Cortex of kidney (tissue), 1 donor: ENCODE measurements around the gene TWNK.
"Not testable (repeated sequence)": the region's sequence is repeated elsewhere in the genome, so short reads cannot be mapped to it uniquely, and the experiment has no call there.

Experiments used
- DNase-seq: peaks from one replicate; lab custom pipeline; 2025; lab: John Stamatoyannopoulos, UW

Gene TWNK

GRCh38 chr10:100972904-100973535, 14.3 kb upstream of the TWNK start:
- no peak for DNase-seq

DNA sequence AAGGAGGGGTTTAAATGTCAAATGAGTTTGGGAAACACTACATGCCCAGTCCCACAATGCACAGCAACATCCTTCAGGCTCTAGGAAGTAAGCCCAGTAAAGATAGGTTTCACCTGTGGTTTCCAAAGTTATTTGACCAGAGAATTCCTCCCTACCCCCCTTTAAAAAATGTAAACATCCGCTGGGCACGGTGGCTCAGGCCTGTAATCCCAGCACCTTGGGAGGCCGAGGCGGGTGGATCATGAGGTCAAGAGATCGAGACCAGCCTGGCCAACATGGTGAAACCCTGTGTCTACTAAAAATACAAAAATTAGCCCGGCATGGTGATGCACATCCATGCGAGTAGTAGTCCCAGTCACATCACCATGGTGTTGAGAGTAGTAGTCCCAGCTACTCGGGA, 11.9 kb upstream of the TWNK start:
- DNase-seq = not testable (repeated sequence)

- no peak for DNase-seq
Observed at GRCh38 chr10:100976906-100977305, 10.4 kb upstream of the TWNK start.

DNA sequence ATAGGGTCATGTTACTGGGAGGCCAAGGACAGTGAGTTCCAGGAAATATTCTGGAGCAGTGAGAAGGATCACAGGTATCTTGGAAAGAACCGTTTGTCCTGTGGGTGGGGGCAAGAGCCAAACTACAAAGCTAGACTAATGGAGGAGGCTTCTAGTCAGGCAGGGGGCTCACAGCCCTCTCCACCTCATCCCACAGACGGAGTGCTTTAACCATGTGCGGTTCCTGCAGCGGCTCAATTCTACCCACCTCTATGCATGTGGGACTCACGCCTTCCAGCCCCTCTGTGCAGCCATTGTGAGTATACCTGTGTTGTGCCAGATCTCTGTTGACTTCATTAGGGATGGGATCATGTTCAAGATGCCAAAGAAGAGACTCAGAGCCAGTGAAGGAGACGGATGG, 9.9 kb upstream of the TWNK start:
- no peak for DNase-seq

DNA sequence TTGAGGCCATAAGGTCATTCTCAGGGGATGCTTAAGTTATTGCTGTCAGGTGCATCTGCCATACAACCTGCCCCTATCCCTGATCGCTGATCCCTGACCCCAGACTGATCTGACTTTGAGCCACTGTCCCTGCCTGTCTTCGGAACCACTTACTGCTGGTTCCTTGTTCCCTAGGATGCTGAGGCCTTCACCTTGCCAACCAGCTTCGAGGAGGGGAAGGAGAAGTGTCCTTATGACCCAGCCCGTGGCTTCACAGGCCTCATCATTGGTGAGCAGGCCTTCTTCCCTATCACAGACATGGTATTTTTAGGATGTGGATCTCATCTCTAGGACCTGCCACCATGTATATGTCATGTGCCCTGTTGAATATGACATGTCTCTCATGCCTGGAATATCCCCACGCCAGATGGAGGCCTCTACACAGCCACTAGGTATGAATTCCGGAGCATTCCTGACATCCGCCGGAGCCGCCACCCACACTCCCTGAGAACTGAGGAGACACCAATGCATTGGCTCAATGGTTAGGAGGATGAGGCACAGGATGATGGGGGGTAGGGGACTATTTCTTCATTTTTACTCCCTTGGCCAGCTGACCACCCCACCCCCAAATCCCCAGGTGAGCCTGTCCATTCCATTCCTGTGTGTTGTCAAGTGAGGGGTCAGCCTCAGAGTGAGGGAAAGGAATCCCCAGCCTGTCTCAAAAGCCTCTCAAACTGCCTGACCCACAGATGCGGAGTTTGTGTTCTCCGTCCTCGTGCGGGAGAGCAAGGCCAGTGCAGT, 9.0 kb upstream of the TWNK start:
- DNase-seq = no peak

DNA sequence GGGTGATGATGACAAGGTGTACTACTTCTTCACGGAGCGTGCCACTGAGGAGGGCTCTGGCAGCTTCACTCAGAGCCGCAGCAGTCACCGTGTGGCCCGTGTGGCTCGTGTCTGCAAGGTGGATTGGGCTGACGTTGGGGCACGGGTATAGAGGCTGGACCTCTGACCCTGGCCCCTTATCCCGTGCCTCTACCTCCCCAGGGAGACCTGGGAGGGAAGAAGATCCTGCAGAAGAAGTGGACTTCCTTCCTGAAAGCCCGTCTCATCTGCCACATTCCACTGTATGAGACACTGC, 8.5 kb upstream of the TWNK start:
- no peak for DNase-seq

DNA sequence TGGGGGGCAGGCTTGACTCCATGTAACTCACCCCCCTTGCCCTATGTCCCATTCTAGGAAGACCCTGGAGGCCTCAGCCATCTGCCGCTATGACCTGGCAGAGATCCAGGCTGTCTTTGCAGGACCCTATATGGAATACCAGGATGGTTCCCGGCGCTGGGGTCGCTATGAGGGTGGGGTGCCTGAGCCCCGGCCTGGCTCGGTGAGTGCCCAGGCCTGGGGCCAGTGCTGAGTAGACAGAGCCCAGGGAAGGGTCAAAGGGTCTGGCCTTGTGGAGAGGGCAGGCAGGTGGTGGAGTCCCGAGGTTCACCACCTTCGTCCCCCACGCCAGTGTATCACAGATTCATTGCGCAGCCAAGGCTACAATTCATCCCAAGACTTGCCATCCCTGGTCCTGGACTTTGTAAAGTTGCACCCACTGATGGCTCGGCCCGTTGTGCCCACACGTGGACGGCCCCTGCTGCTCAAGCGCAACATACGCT, 7.5 kb upstream of the TWNK start:
- DNase-seq = no peak

- no peak for DNase-seq
Observed at GRCh38 chr10:100980311-100980710, 7.0 kb upstream of the TWNK start.

DNA sequence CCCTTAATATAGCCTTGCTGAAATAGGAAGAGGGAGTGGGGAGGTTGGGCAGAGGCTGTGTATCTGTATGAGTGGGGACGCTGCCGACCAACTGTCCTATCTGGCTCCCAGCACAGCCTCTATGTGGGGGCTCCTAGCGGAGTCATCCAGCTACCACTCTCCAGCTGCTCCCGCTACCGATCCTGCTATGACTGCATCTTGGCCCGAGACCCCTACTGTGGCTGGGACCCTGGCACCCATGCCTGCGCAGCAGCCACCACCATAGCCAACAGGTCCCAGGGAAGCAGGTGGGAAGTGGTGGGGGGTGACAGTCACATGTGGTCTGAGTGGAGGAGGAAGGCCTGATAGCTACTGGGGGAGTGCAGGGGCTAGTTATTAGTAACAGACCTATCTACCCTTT, 6.6 kb upstream of the TWNK start:
- DNase-seq = no peak

DNA sequence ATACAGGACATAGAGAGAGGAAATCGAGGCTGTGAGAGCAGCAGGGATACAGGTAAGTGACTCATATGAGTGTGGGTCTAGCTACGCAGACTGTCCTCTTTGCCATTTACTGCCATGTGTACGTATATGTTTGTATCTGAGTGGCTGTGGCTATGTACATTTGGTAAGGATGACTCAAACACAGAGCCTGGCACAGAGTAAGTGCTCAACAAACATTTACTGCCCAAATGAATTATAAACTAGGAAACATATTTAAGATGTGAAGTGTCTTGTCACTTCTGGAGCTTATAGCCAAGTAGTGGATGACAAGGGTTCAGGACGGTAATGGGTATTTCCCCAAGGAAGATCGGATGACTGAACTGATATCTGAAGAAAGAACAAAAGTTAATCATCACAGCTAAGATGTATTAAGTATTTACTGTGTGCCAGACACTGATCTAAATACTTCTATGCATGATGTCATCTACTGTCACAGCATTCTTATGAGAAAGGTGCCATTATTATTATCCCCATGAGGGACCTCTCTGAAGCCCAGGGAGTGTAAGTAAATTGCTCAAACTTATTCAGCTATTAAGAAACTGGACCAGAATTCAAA, 6.1 kb upstream of the TWNK start:
- DNase-seq = no peak

- no peak for DNase-seq
Observed at GRCh38 chr10:100982916-100983830, 4.2 kb upstream of the TWNK start.

DNA sequence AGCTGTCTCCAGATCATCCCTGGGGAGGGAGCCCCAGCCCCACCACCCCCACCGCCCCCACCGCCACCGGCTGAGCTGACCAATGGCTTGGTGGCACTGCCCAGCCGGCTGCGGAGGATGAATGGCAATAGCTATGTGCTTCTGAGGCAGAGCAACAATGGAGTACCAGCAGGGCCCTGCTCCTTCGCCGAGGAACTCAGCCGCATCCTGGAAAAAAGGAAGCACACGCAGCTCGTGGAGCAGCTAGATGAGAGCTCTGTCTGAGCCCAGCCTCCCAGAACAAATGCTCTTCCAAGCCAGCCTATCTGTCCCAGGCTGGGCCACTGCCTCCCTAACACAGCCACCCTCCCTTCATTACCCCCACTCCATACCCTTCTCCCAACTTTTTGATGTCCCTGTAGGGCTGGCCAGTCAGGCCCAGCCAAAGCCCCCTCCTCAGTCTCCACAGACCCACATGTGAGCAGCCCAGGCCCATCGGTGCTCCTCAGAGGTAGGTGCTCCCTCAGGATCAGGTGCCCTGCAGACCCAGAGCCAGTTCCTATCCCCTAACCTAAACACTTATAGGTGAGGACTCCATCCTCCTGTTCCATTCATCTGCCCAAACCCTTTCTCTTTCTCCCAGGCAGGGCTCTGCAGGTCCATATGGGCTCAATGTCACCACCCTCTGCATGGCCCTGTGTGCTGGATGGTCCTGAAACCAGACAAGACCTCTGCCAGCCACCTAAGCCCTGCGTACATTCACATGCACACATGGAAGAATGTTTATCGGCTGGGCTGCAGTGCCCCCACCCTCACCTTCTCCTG, 3.3 kb upstream of the TWNK start:
- DNase-seq = no peak

DNA sequence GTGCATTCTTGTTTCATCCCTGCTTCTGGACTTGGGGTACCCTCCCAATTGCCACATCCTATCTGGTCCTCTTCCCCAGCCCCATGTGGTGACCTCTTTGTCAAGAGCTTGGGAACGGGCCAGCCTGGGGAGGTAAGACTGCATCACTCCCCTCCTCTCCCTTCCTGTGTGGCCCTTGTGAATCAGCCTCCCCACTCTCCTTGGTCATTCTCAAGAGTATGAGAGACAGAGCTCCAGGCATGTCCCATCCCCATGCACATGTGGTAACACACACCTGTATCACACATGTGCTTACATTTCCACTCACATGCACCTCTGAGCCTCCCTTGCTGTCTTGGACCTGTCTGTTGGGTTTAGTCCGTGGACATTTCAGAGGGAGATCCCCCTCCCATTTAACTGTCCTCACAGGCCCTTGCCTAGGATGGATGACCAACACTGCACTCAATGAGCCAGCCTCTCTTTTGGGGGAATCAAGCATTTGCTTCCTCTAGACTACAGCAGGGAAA, 2.6 kb upstream of the TWNK start:
- DNase-seq = no peak

GRCh38 chr10:100985336-100985735, 2.0 kb upstream of the TWNK start:
- DNase-seq = no peak

DNA sequence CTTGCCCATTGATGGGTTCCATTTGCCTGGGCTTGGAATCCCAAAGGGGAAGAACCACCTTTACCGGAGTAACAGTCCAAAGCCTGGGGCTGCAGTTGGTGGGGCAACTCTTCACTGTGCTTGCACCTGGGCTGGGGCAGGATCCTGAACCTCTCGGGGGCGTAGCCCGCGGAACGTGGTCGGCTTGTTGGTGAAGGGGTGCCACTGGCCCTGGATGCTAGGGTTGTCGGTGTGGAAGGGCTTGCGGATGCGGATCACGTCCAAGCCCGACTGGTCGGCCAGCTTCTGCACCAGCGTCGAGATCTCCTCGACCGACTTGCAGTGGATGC, 756 bp upstream of the TWNK start:
- DNase-seq = no peak

DNA sequence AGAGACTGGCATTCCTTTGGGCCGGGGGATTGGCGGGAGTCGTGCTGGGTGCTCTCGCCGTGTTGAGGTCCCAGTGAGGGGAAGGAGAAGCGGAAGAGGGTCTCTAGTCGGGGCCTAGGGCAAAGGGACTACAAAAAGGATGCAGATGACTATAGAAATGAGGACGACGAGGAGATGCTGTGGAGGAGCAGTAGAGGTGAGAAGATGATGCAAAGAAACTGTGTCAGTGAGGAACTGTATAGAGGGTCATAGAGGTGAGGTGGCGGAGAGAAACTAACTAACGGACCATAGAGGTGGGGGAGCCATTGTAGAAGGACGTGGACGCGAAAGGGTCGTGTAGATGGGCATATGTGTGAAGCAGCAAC, 324 bp downstream of the TWNK start:
- no peak for DNase-seq

- DNase-seq = no peak
Observed at GRCh38 chr10:100988166-100988565, 823 bp downstream of the TWNK start.

GRCh38 chr10:100989088-100989487, 1.7 kb downstream of the TWNK start:
- no peak for DNase-seq

DNA sequence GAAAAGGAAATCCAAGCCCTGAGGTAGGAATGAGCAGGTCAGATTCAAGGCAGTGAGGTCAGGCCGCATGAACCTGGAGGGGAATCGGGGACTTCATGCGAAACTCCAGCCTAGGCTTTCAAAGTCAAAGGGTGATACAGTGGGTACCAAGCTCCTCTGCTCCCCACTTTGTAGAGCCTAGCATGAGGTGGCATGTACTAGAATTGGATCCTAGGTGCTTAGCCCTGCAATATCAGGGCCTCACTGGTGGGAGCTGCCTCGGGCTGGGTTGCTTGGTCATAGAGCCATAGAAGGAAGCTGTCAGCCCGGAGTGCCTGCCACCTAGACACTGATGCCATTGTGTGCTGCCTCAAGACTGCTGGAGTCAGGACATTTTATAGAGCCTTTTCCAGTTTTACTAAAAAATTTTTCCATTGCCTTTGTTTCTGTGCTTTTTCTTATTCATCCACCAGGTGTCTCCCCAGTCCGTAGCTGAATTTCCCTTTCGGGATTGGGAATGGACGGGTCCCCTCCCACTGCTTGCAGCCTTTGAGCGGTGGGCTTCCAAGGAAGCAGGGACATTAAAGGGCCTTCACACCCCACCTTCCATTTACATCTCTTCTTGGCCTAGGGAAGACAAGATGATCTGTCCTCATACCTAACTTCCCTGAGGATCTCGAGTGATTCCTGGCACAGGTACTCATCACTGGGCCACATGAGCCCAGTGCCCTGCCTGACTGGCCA, 6.8 kb downstream of the TWNK start:
- DNase-seq = no peak

- no peak for DNase-seq
Observed at GRCh38 chr10:100995181-100995580, 7.8 kb downstream of the TWNK start.
